Astrocyte (in vitro differentiated cells and primary cell): ENCODE measurements around the gene KHDC1.

Experiments used
- CTCF ChIP-seq: IDR thresholded peaks from 2 replicates; pipeline ENCODE4 v1.5.1; 2011; ENCODE audit warnings: low read depth, mild to moderate bottlenecking, inconsistent platforms, low read length, moderate library complexity; ENCODE audit not compliant: insufficient read depth
- EZH2 ChIP-seq: IDR thresholded peaks from 2 replicates; pipeline ENCODE4 v1.6.1; 2012; ENCODE audit warnings: mild to moderate bottlenecking, low read length, inconsistent platforms; ENCODE audit not compliant: insufficient read depth

GRCh38 chr6:73233048-73233447 lies 29.9 kb downstream of the KHDC1 start:
- no peak for TF ChIP-seq CTCF
- TF ChIP-seq EZH2, result no peak
